LNCAP (cell line): Measurements from ENCODE around the gene ZBTB20.
A peak's percentile ranks its signal among the peaks of the same experiment; 100 is the strongest.

Source experiments
- CTCF ChIP-seq: fragments of 450-650 bp; IDR thresholded peaks from 2 replicates; pipeline ENCODE4 v1.5.1; 2017; ENCODE audit warnings: mild to moderate bottlenecking

The ZBTB20 gene

GRCh38 chr3:115146418-115147328, at the start of gene ZBTB20:
TSS of gene ZBTB20 (minus strand) at chr3:115147288.
- no peak for TF ChIP-seq CTCF

GRCh38 chr3:115194476-115194875, 47.4 kb upstream of the ZBTB20 start:
- no peak for TF ChIP-seq CTCF

- TF ChIP-seq CTCF, result no peak
These were observed 43.7 kb upstream of the ZBTB20 start for GRCh38 chr3:115190747-115191146.

GRCh38 chr3:115187149-115187757, 40.2 kb upstream of the ZBTB20 start:
- TF ChIP-seq CTCF, result no peak

GRCh38 chr3:115186351-115187148, 39.5 kb upstream of the ZBTB20 start:
- no peak for TF ChIP-seq CTCF

- peak; percentile 43 for TF ChIP-seq CTCF
These were observed 22.7 kb upstream of the ZBTB20 start for GRCh38 chr3:115169808-115170207.

GRCh38 chr3:115165701-115166100, 18.6 kb upstream of the ZBTB20 start:
- no peak for TF ChIP-seq CTCF
